ENCODE data around the gene ZYG11B.
"Not testable (repeated sequence)": the region's sequence is repeated elsewhere in the genome, so short reads cannot be mapped to it uniquely, and the experiment has no call there.

Gene ZYG11B

DNA sequence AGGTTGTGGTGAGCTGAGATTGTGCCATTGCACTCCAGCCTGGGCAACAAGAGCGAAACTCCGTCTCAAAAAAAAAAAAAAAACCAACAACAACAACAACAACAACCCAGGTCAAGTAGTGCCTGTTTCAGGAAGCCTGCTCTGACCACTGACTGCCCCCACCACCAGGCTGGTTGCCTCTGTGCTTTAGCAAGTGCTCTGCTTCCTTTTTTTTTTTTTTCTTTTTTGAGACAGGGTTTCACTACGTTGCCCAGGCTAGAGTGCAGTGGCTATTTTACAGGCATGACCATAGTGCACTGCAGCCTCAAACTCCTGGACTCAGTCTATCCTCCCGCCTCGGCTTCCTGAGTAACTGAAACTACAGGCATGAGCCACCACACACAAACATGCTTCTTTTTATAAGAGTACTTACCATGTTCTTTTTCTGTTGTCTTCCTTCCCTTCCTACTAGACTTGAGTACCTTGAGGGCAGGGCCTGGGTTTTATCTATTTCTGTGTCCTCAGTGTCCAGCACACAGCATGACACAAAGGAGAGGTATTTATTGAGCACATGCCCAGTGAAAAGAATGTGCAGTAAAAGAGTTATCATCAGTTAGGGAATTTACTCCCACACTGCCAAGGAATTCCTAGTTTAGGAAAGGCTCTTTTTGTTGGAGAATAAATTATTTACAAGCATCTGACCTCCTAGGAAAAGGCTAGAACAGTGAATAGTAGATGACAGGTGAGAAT, 18.2 kb upstream of the ZYG11B start:
- DNase-seq: no peak

GRCh38 chr1:52709016-52709415, 17.2 kb upstream of the ZYG11B start:
- DNase-seq: no peak

DNA sequence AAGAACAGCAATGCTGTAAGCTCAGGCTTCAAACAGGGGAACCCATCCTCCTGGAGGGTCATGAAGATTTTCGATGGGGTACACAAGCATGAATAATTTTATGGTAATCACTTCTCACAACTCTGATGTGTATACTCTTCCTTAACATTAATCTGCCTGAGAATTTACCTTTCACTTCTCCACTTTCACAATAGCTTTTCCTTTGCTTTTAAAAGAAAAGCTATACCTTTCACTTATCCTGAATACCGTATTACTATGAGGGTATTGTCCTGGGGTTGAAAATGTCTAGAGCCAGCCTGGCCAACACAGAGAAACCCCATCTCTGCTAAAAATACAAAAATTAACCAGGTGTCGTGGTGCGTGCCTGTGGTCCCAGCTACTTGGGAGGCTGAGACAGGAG, 12.7 kb upstream of the ZYG11B start:
- no peak for DNase-seq

DNA sequence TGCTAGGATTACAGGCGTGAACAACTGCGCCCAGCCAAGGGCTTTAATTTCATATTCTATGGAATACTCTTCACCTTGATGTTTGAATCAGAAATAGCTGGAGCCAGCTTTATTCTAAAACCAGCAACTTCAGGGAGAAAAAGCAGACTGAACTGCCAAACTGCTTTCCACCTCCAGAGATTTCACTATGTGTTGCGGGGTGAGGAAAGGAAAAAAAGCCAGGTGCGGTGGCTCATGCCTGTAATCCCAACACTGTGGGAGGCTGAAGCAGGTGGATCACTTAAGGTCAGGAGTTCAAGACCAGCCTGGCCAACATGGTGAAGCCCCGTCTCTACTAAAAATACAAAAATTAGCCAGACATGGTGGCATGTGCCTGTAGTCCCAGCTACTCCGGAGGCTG, 11.0 kb upstream of the ZYG11B start:
- not testable (repeated sequence) for DNase-seq

DNA sequence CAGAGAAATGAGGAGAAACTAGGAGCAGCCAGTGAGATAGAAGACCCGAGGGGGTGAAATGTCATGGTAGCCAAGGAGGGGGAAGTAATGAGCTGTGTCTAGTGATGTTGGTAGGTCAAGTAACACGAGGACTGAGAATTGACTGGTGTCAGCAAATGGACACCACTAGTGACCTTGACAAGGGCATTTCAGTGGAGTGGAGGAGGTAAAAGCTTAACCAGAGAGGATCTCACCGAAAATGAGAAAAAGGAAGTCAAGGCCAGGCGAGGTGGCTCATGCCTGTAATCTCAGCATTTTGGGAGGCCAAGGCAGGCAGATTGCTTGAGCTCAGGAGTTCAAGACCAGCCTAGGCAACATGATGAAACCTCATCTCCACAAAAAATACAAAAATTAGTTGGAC, 3.0 kb upstream of the ZYG11B start:
- no peak for DNase-seq

GRCh38 chr1:52725903-52726264, 369 bp upstream of the ZYG11B start:
- DNase-seq: no peak

GRCh38 chr1:52727114-52727586, 897 bp downstream of the ZYG11B start:
- no peak for DNase-seq

GRCh38 chr1:52727956-52728656, 1.9 kb downstream of the ZYG11B start:
- DNase-seq: no peak

DNA sequence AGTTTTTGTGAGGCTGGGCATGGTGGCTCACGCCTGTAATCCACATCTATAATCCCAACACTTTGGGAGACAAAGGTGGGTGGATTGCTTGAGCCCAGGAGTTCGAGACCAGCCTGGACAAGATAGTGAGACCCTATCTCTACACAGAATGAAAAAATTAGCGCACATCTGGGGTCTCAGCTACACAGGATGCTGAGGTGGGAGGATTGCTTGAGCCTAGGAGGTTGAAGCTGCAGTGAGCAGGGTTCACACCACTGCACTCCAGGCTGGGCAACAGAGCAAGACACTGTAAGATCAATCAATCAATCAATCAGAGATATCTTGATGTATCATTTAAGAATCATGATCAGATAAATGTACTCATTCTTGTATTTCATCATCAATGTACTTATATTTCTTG, 7.1 kb downstream of the ZYG11B start:
- DNase-seq: no peak

DNA sequence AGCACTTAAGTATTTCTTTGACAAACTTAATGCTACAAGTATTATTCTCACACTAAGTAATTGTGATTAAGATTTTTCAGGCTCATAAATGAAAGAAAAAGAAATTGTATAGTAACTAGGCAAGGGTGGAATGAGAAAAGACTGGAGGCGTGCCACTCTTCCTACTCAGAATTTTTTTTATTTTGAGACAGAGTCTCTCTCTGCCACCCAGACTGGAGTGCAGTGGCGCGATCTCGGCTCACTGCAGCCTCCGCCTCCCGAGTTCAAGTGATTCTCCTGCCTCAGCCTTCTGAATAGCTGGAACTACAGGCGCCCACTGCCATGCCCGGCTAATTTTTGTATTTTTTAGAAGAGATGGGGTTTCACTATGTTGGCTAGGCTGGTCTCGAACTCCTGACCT, 9.1 kb downstream of the ZYG11B start:
- not testable (repeated sequence) for DNase-seq

- no peak for DNase-seq
These were observed 11.9 kb downstream of the ZYG11B start for GRCh38 chr1:52738148-52738547.

DNA sequence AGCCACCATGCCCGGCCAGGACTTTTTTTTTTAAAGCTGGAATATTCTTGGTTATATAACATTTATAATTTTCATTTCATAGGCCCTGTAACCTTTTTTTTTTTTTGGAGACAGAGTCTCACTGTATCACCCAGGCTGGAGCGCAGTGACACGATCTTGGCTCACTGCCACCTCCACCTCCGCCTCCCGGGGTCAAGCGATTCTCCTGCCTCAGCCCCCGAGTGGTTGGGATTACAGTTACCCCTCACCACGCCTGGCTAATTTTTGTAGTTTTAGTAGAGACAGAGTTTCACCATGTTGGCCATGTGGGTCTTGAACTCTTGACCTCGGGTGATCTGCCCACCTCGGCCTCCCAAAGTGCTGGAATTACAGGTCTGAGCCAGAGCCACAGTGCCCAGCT, 12.6 kb downstream of the ZYG11B start:
- no peak for DNase-seq

DNA sequence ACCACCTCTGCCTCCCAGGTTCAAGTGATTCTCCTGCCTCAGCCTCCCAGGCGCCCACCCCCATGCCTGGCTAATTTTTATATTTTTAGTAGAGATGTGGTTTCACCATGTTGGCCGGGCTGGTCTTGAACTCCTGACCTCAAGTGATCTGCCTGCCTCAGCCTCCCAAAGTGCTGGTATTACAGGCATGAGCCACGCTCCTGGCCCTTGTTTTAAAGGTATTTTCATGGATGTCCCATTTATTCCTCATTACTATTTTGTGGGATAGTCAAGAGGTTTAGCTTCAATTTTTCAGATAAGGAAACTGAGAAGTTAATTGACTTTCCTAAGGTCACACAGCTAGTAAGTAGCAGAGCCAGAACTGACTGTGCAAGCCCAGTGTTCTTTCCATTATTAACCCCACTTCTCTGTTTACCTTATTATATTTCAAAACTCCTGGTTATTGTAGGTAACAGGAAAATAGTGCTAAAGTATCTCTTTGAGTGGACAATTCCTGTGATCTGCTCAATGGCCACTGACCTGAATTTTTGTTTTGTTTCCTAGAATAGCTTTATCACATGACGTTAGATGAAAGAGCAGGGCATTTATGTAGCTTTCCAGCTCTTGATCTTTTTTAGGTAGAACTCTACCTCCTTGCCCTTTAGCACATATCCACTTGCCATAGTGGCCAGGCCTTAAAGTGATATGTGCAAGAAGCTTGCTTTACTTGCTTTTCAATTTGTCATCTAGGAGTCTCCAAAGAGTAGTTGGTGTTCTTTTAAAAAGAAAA, 13.6 kb downstream of the ZYG11B start:
- no peak for DNase-seq

GRCh38 chr1:52741259-52741658, 15.0 kb downstream of the ZYG11B start:
- DNase-seq: no peak

DNA sequence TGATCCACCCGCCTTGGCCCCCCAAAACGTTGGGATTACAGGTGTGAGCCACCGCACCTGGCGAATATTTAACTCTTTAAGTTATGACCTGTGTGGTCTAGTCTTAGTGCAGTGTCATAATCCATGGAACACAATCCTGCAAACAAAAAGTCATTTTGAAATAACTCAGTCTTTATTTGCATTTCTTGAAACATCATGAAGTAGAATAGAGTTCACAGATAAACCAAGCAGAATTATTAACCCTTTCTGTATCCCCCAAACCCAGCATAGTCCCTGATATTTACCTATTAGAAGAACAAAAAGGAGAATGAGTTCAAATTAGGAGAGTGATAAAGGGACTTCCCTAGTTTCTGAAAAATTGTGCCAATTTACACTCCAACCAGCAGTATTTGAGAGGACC, 19.9 kb downstream of the ZYG11B start:
- DNase-seq: no peak

- no peak for DNase-seq
These were observed 21.2 kb downstream of the ZYG11B start for GRCh38 chr1:52747450-52747849.

DNA sequence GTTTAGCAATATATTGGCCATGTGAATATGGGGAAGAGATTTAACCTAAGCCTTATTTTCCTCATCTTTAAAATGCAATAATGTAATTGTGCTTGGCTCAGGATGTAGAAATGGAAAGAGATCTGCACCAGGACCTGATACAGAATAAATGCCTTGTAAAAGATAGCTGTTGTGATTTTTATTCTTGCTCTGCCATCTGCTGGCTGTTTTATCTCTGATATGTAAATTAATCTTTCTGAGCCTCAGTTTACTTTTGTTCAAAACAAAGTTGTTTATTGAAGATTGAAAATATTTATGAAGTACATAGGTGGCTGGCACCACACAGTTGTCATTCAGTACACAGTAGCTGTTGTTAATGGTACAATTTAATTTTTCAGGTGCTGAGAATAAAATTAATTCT, 21.9 kb downstream of the ZYG11B start:
- no peak for DNase-seq

DNA sequence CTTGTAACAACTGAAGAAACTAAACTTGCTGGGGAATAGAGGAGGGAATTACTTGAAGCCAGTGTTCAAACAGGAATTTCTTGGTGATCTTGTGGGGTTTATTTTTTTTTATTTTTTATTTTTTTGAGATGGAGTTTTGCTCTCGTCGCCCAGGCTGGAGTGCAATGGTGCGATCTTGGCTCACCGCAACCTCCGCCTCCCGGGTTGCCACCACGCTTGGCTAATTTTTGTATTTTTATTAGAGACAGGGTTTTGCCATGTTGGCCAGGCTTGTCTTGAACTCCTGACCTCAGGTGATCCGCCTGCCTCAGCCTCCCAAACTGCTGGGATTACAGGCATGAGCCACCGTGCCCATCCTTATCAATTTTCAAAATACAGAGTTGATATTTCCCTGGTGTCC, 23.2 kb downstream of the ZYG11B start:
- not testable (repeated sequence) for DNase-seq

GRCh38 chr1:52750139-52750538, 23.9 kb downstream of the ZYG11B start:
- not testable (repeated sequence) for DNase-seq

- no peak for DNase-seq
These were observed 25.6 kb downstream of the ZYG11B start for GRCh38 chr1:52751589-52752483.

DNA sequence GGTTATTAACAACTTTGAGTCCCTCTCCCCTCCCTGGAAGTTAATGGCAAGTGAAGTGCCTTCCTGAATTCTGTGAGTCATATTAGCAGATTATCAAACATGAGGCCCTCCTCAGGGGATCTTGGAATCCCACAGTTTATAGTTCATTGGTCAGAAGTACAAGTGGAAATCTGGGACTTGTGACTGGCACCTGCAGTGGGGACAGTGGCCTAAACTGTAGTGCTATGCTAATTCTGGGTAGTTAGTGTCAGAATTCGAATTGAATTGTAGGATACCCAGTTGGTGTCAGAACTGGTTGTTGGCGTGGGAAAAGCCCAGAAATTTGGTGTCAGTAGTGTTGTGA, 26.2 kb downstream of the ZYG11B start:
- no peak for DNase-seq

- no peak for DNase-seq
These were observed 26.9 kb downstream of the ZYG11B start for GRCh38 chr1:52753169-52753568.

GRCh38 chr1:52756020-52756419, 29.8 kb downstream of the ZYG11B start:
- DNase-seq: no peak
